ENCODE measurements around the gene MNX1. TPM values are rescaled to one million over a fixed set of nuclear protein-coding genes. Genes with fewer than 3 reads are reported as not detected.
A peak's percentile ranks its signal among the peaks of the same experiment; 100 is the strongest.

MNX1 gene
- total RNA-seq, 5 donors from 2014 or later (not counting 1 experiment from before 2014, with no cell fraction given) = 0.10 to 0.30 TPM; not detected in 3

DNA sequence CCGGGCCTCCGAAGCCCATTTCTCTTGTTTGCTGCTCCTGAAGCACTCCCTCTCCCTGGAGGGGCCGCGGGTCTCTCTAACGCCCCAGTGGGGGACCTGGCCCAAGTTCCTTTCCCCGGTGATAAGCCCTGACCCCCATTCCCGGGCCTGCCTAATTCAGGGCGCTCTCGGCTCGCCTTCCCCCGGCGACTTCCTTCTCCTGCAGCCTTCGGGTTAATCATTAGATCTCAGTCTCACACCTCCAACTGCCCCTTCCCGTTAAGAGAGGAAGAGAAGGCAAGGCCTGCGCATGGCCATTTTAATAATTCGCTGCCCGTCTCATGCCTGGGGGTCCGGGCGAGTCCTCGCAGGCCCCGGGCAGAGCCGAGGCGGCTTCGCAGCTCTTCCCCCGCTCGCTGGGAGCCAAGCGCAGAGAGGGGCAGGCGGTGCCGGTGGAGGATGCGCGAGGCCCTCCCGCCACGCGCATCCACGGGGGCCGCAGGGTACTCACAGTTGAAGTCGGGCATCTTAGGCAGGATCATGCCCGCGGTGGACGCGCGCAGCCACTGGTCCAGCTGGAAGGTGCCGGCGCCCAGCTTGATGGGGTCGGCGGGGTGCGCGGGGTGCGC, 1.2 kb downstream of the MNX1 start:
- no peaks in the 10 kb centered on the region for H3K36me3 Mint-ChIP-seq
- no peak overlapping the region for H3K27ac ChIP-seq (ENCODE audit: low read length)
- H3K9me3 ChIP-seq = no peaks in the 10 kb centered on the region
- DNase-seq (no peak), ATAC-seq (replicated peaks in 1 of 4) (no peak)
- H3K27ac Mint-ChIP-seq = no peak overlapping the region
- 4% methylated on average over 48 of the region's 49 CpGs for WGBS (ENCODE audit: insufficient coverage)
- peak overlapping the region; percentile 46 to 68 (median 57) for H3K4me3 Mint-ChIP-seq
- CTCF ChIA-PET = no interaction called here
- H3K36me3 ChIP-seq (ENCODE audit: control insufficient read depth in 2 of 2, extremely low read depth in 1 of 2, insufficient read depth in 1 of 2, low read length in 1 of 2) = no peaks in the 10 kb centered on the region
- H3K9me3 Mint-ChIP-seq = no peaks in the 10 kb centered on the region
- peaks cover 0 to 30% of the 10 kb centered on the region in 2 experiments for H3K4me1 ChIP-seq (ENCODE audit: control insufficient read depth in 1 of 2, extremely low read depth in 1 of 2, insufficient read depth in 2 of 2, low read length in 2 of 2)
- peaks cover 16 to 79% of the 10 kb centered on the region in 2 experiments for H3K27me3 ChIP-seq (replicated peaks in 1 of 2; ENCODE audit: control insufficient read depth in 2 of 2, extremely low read depth in 1 of 2, insufficient read depth in 2 of 2, low read length in 1 of 2)
- H3K4me1 Mint-ChIP-seq = peaks cover 18 to 26% (median 19%) of the 10 kb centered on the region in 3 donors
- no peak overlapping the region for H3K4me3 ChIP-seq (ENCODE audit: control insufficient read depth in 1 of 2, extremely low read depth in 1 of 2, low read length in 1 of 2)
- H3K27me3 Mint-ChIP-seq = peaks cover 41 to 74% of the 10 kb centered on the region in 2 donors
- POLR2A ChIA-PET = no interaction called here

DNA sequence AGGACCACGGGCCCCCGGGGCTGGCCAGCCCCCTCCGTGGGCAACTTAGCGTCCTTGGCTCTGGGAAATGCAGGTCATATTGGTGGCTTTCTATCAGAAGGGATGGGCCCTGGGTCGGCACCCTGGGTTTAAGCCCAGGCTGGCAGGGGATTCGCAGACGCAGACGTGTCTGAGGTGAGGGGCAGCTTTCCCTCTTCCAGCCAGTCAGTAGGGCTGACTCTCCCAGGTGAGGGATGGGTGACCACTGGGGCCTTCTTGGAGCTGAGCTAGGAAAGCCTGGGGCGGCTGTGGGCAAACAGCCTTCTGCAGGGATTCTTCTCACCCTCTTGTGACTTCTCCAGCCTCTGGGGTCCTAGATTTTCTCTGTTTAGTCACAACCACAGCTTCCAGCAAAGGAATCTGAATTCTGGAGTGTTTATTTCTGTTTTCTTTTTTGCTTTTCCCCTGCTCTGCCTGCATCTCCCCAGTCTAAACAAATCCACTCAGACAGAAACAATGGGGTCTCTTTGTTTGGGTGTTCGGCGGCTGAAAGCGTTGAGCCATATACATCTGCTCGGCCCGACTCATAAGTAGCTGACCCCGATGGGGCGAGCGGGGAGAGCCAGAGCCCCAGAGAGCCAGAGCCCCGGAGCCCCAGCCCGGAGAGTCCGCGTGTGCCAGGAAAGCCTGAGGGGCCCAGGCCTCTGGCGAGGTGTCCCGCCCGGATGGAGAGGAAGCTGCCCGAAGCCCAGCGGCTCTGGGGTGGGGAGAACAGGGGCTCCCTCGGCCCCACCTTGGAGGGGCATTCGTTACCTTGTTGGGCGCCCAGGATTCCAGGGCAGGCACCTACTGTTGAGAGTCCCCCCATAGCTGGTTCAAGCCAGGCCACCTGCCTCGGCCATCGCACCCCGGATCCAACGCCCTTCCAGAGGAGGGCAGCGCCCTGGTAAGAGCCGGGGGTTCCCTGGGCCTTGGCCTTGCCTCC, 2.0 kb downstream of the MNX1 start:
- CTCF ChIA-PET = no interaction called here
- ATAC-seq (replicated peaks in 1 of 4) (no peak), DNase-seq (no peak)
- Mint-ChIP-seq H3K9me3 (no peaks in the 10 kb centered on the region), H3K27ac (no peak overlapping the region), H3K4me3 (peak overlapping the region; percentile 18 to 68 (median 46)), H3K36me3 (no peaks in the 10 kb centered on the region), H3K4me1 (peaks cover 23 to 31% (median 24%) of the 10 kb centered on the region in 3 donors), H3K27me3 (peaks cover 38 to 73% of the 10 kb centered on the region in 2 donors)
- Histone ChIP-seq H3K27me3 (replicated peaks in 1 of 2; ENCODE audit: control insufficient read depth in 2 of 2, extremely low read depth in 1 of 2, insufficient read depth in 2 of 2, low read length in 1 of 2) (peaks cover 11 to 79% of the 10 kb centered on the region in 2 experiments), H3K27ac (ENCODE audit: low read length) (no peak overlapping the region), H3K4me1 (ENCODE audit: control insufficient read depth in 1 of 2, extremely low read depth in 1 of 2, insufficient read depth in 2 of 2, low read length in 2 of 2) (peaks cover 0 to 35% of the 10 kb centered on the region in 2 experiments), H3K4me3 (ENCODE audit: control insufficient read depth in 1 of 2, extremely low read depth in 1 of 2, low read length in 1 of 2) (no peak overlapping the region), H3K36me3 (ENCODE audit: control insufficient read depth in 2 of 2, extremely low read depth in 1 of 2, insufficient read depth in 1 of 2, low read length in 1 of 2) (no peaks in the 10 kb centered on the region), H3K9me3 (no peaks in the 10 kb centered on the region)
- 11% methylated on average over 28 of the region's 35 CpGs for WGBS (ENCODE audit: insufficient coverage)
- POLR2A ChIA-PET = no interaction called here

DNA sequence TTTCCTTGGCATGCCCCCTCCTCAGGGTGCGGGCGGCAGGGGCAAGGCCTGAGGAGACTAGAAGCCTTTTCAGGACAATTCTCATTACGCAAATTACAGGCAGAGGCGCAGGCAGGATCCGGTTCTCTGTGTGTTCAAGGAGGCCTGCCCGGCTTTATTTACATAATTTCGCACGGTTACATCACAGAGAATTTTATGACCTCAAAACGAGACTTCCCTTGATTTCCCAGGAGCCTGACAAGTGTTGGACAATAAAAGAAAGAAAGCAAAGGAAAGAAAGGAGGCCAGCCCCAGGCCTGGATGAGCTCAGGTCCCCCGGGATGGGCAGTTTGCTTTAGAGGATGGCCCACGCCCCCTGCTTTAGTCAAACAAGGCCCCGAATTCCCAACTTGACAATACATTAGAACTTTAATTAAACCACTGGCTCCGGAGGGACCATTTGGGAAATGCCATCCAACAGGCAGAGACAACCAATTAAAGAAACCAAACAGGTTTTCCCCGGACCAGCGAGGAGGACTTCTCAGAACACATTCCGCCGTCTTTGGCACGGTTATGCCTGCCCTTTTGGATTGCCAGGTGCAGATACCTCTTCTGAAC, 2.9 kb downstream of the MNX1 start:
- 18% methylated on average over 12 of the region's 18 CpGs for WGBS (ENCODE audit: insufficient coverage)
- Histone ChIP-seq H3K27me3 (replicated peaks in 1 of 2; ENCODE audit: control insufficient read depth in 2 of 2, extremely low read depth in 1 of 2, insufficient read depth in 2 of 2, low read length in 1 of 2) (peaks cover 7 to 80% of the 10 kb centered on the region in 2 experiments), H3K9me3 (no peaks in the 10 kb centered on the region), H3K4me3 (ENCODE audit: control insufficient read depth in 1 of 2, extremely low read depth in 1 of 2, low read length in 1 of 2) (no peak overlapping the region), H3K4me1 (ENCODE audit: control insufficient read depth in 1 of 2, extremely low read depth in 1 of 2, insufficient read depth in 2 of 2, low read length in 2 of 2) (peaks cover 0 to 35% of the 10 kb centered on the region in 2 experiments), H3K27ac (ENCODE audit: low read length) (no peak overlapping the region), H3K36me3 (ENCODE audit: control insufficient read depth in 2 of 2, extremely low read depth in 1 of 2, insufficient read depth in 1 of 2, low read length in 1 of 2) (no peaks in the 10 kb centered on the region)
- Mint-ChIP-seq H3K27ac (no peak overlapping the region), H3K4me3 (peak overlapping the region in 1 of 3 donors; percentile 68), H3K36me3 (no peaks in the 10 kb centered on the region), H3K9me3 (no peaks in the 10 kb centered on the region), H3K4me1 (peaks cover 23 to 31% (median 24%) of the 10 kb centered on the region in 3 donors), H3K27me3 (peaks cover 35 to 69% of the 10 kb centered on the region in 2 donors)
- ChIA-PET POLR2A (no interaction called here), CTCF (no interaction called here)
- no peak for DNase-seq
- no peak for ATAC-seq (replicated peaks in 1 of 4)

DNA sequence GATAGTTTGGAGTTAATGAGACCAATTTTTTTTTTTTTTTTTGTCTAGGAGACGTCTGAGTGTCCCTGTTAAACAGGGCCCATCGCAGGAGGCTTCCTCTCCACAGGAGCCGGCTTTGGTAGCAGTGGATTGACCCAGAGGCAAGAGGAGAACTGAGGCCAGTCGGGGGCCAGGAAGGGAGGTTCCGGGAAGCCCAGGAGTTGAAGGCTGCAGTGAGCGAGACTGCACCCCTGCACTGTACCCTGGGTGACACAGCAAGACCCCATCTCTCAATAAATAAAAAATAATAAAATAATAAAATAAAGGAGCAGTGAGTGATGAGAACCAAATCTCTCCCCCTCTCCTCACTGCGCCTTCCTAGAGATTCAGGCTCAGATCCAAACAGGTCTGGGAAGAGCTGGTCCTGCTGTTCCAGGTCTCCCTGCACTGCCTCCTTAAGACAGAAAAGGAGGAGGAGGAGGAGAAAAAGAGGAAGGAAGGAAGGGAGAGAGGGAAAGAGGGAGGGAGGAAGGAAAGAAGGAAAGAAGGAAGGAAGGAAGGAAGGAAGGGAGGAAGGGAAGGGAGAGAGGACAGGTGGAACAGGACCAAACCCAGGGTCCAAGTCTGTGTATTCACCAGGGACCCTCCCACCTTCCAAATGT, 3.5 kb downstream of the MNX1 start:
- peaks cover 0 to 40% of the 10 kb centered on the region in 2 experiments for H3K4me1 ChIP-seq (ENCODE audit: control insufficient read depth in 1 of 2, extremely low read depth in 1 of 2, insufficient read depth in 2 of 2, low read length in 2 of 2)
- ChIA-PET CTCF (no interaction called here), POLR2A (no interaction called here)
- H3K9me3 ChIP-seq = no peaks in the 10 kb centered on the region
- ATAC-seq (replicated peaks in 1 of 4) (no peak), DNase-seq (no peak)
- Mint-ChIP-seq H3K36me3 (no peaks in the 10 kb centered on the region), H3K27ac (no peak overlapping the region), H3K4me1 (peaks cover 20 to 32% (median 25%) of the 10 kb centered on the region in 3 donors), H3K27me3 (peaks cover 35 to 68% of the 10 kb centered on the region in 2 donors), H3K4me3 (no peak overlapping the region), H3K9me3 (no peaks in the 10 kb centered on the region)
- H3K27ac ChIP-seq (ENCODE audit: low read length) = no peak overlapping the region
- peaks cover 8 to 83% of the 10 kb centered on the region in 2 experiments for H3K27me3 ChIP-seq (replicated peaks in 1 of 2; ENCODE audit: control insufficient read depth in 2 of 2, extremely low read depth in 1 of 2, insufficient read depth in 2 of 2, low read length in 1 of 2)
- H3K36me3 ChIP-seq (ENCODE audit: control insufficient read depth in 2 of 2, extremely low read depth in 1 of 2, insufficient read depth in 1 of 2, low read length in 1 of 2) = no peaks in the 10 kb centered on the region
- H3K4me3 ChIP-seq (ENCODE audit: control insufficient read depth in 1 of 2, extremely low read depth in 1 of 2, low read length in 1 of 2) = no peak overlapping the region
- no CpG with 5 or more reads among the region's 7 CpGs for WGBS (ENCODE audit: insufficient coverage)

DNA sequence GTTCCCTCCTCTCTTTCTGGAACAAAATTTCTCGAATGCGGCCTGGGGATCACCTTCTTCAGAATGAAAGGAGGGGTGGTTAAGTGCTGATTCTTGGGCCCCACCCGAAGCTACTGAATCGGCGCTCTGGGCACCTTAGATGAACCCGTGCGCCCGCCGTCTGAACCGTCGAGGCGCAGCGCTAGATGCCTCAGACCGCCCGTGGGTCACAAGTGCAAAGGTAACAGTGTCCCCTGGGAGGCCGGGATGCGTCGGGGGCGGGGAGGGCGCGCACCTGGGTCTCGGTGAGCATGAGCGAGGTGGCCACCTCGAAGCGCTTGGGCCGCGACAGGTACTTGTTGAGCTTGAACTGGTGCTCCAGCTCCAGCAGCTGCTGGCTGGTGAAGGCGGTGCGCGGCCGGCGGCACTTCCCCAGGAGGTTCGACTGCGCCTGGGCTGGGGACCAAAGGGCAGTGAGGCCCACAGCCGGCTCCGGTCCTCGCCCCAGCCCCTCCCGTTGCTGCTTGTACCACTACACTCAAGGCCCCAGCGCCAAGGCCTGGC, 4.2 kb downstream of the MNX1 start:
- Histone ChIP-seq H3K36me3 (ENCODE audit: control insufficient read depth in 2 of 2, extremely low read depth in 1 of 2, insufficient read depth in 1 of 2, low read length in 1 of 2) (no peaks in the 10 kb centered on the region), H3K27me3 (replicated peaks in 1 of 2; ENCODE audit: control insufficient read depth in 2 of 2, extremely low read depth in 1 of 2, insufficient read depth in 2 of 2, low read length in 1 of 2) (peaks cover 12 to 82% of the 10 kb centered on the region in 2 experiments), H3K4me3 (ENCODE audit: control insufficient read depth in 1 of 2, extremely low read depth in 1 of 2, low read length in 1 of 2) (no peak overlapping the region), H3K4me1 (ENCODE audit: control insufficient read depth in 1 of 2, extremely low read depth in 1 of 2, insufficient read depth in 2 of 2, low read length in 2 of 2) (peaks cover 0 to 34% of the 10 kb centered on the region in 2 experiments), H3K9me3 (no peaks in the 10 kb centered on the region), H3K27ac (ENCODE audit: low read length) (no peak overlapping the region)
- no peaks in the 10 kb centered on the region for H3K9me3 Mint-ChIP-seq
- no peak for ATAC-seq (replicated peaks in 1 of 4)
- POLR2A ChIA-PET = no interaction called here
- H3K27ac Mint-ChIP-seq = no peak overlapping the region
- 11% methylated on average over 36 of the region's 39 CpGs for WGBS (ENCODE audit: insufficient coverage)
- no peak overlapping the region for H3K4me3 Mint-ChIP-seq
- no peaks in the 10 kb centered on the region for H3K36me3 Mint-ChIP-seq
- H3K27me3 Mint-ChIP-seq = peaks cover 36 to 67% of the 10 kb centered on the region in 2 donors
- DNase-seq = no peak
- H3K4me1 Mint-ChIP-seq = peaks cover 14 to 30% (median 23%) of the 10 kb centered on the region in 3 donors
- CTCF ChIA-PET = no interaction called here
